ENCODE results near the gene VWA8.

The VWA8 gene

GRCh38 chr13:41563341-41563983 is 397.4 kb downstream of the VWA8 start:
- DNase-seq (ENCODE audit: low read depth in 2 of 2) = peak; percentile 58 to 76
- no peak overlapping the region for H3K4me3 ChIP-seq (replicated peaks in 1 of 2; ENCODE audit: low read depth in 2 of 2, low read length in 2 of 2)
- no peak for TF ChIP-seq CTCF (IDR thresholded peaks at IDR 0.05; ENCODE audit: low read depth, low read length)

GRCh38 chr13:41562541-41563178 is 398.2 kb downstream of the VWA8 start:
- DNase-seq (ENCODE audit: low read depth in 2 of 2) = no peak
- no peak for TF ChIP-seq CTCF (IDR thresholded peaks at IDR 0.05; ENCODE audit: low read depth, low read length)
- no peak overlapping the region for H3K4me3 ChIP-seq (replicated peaks in 1 of 2; ENCODE audit: low read depth in 2 of 2, low read length in 2 of 2)

GRCh38 chr13:41562083-41562482 is 398.8 kb downstream of the VWA8 start:
- peak; percentile 83 to 85 for DNase-seq (ENCODE audit: low read depth in 2 of 2)
- TF ChIP-seq CTCF (IDR thresholded peaks at IDR 0.05; ENCODE audit: low read depth, low read length) = no peak

GRCh38 chr13:41561170-41561569 is 399.7 kb downstream of the VWA8 start:
- no peak for TF ChIP-seq CTCF (IDR thresholded peaks at IDR 0.05; ENCODE audit: low read depth, low read length)
- peak in 1 of 2 donors; percentile 48 for DNase-seq (ENCODE audit: low read depth in 2 of 2)

More at GRCh38 chr13:41562083-41562482, 398.8 kb downstream of the VWA8 start:
- no peak overlapping the region for H3K4me3 ChIP-seq (replicated peaks in 1 of 2; ENCODE audit: low read depth in 2 of 2, low read length in 2 of 2)

GRCh38 chr13:41558781-41559560 is 401.9 kb downstream of the VWA8 start:
- DNase-seq (ENCODE audit: low read depth in 2 of 2) = no peak
- no peak for TF ChIP-seq CTCF (IDR thresholded peaks at IDR 0.05; ENCODE audit: low read depth, low read length)
- H3K4me3 ChIP-seq (replicated peaks in 1 of 2; ENCODE audit: low read depth in 2 of 2, low read length in 2 of 2) = no peak overlapping the region

More at GRCh38 chr13:41561170-41561569, 399.7 kb downstream of the VWA8 start:
- H3K4me3 ChIP-seq (replicated peaks in 1 of 2; ENCODE audit: low read depth in 2 of 2, low read length in 2 of 2) = no peak overlapping the region

GRCh38 chr13:41557719-41558118 is 403.2 kb downstream of the VWA8 start:
- no peak overlapping the region for H3K4me3 ChIP-seq (replicated peaks in 1 of 2; ENCODE audit: low read depth in 2 of 2, low read length in 2 of 2)
- no peak for DNase-seq (ENCODE audit: low read depth in 2 of 2)
- TF ChIP-seq CTCF (IDR thresholded peaks at IDR 0.05; ENCODE audit: low read depth, low read length) = no peak
